Neural progenitor cell (in vitro differentiated cells): Measurements from ENCODE around the gene PRRX1. TPM values are rescaled to one million over a fixed set of nuclear protein-coding genes. Genes with fewer than 3 reads are reported as not detected.

Experiments used
- DNase-seq: peaks from one replicate; pipeline ENCODE4 v3.0.0-alpha.2; 2016; ENCODE audit warnings: low spot score
- H2AFZ ChIP-seq: fragments of 200-600 bp; sonication (generic); replicated peaks from 2 replicates; pipeline ENCODE4 v1.6.1; 2016; ENCODE audit warnings: antibody characterized with exemption
- H3F3A ChIP-seq: fragments of 200-600 bp; sonication (generic); 2 replicates; pipeline ENCODE4 v1.6.1; 2016; ENCODE audit warnings: antibody characterized with exemption, low read depth
- H3K27ac ChIP-seq: fragments of 200-600 bp; sonication (generic); 2 replicates; pipeline ENCODE4 v1.5.1; 2016; ENCODE audit warnings: mild to moderate bottlenecking
- H3K27me3 ChIP-seq: fragments of 200-600 bp; sonication (generic); 2 replicates; pipeline ENCODE4 v1.6.1; 2016; ENCODE audit warnings: mild to moderate bottlenecking, moderate library complexity
- H3K36me3 ChIP-seq: fragments of 200-600 bp; sonication (generic); 2 replicates; pipeline ENCODE4 v1.5.1; 2016
- H3K4me1 ChIP-seq: fragments of 200-600 bp; sonication (generic); 2 replicates; pipeline ENCODE4 v1.6.1; 2016; ENCODE audit warnings: mixed run types
- H3K4me2 ChIP-seq: fragments of 200-600 bp; sonication (generic); 2 replicates; pipeline ENCODE4 v1.6.1; 2016
- H3K4me3 ChIP-seq: fragments of 200-600 bp; sonication (generic); 2 replicates; pipeline ENCODE4 v1.5.1; 2016
- H3K79me2 ChIP-seq: fragments of 200-600 bp; sonication (generic); 2 replicates; pipeline ENCODE4 v1.6.1; 2016; ENCODE audit warnings: low read depth
- H3K9ac ChIP-seq: fragments of 200-600 bp; sonication (generic); 2 replicates; pipeline ENCODE4 v1.6.1; 2016
- H3K9me3 ChIP-seq: fragments of 200-600 bp; sonication (generic); 2 replicates; pipeline ENCODE4 v1.5.1; 2016; ENCODE audit warnings: low read depth
- H4K20me1 ChIP-seq: fragments of 200-600 bp; sonication (generic); 2 replicates; pipeline ENCODE4 v1.6.1; 2016; ENCODE audit warnings: low read depth
- H3K27ac Mint-ChIP-seq: 3 replicates; pipeline ENCODE4 v1.8.0; 2021; ENCODE audit warnings: mixed read lengths
- H3K27me3 Mint-ChIP-seq: 2 replicates; pipeline ENCODE4 v1.8.0; 2022; ENCODE audit warnings: low read depth, mild to moderate bottlenecking, inconsistent platforms, moderate library complexity, mixed read lengths; ENCODE audit not compliant: insufficient read depth
- H3K36me3 Mint-ChIP-seq: 3 replicates; pipeline ENCODE4 v1.8.0; 2021; ENCODE audit warnings: mixed read lengths
- H3K4me1 Mint-ChIP-seq: 3 replicates; pipeline ENCODE4 v1.8.0; 2021; ENCODE audit warnings: mixed read lengths
- H3K4me3 Mint-ChIP-seq: 3 replicates; pipeline ENCODE4 v1.8.0; 2021; ENCODE audit warnings: mild to moderate bottlenecking, moderate library complexity, mixed read lengths
- H3K9me3 Mint-ChIP-seq: 3 replicates; pipeline ENCODE4 v1.8.0; 2020; ENCODE audit warnings: mixed read lengths
- CTCF ChIP-seq: fragments of 200-600 bp; sonication (generic); IDR thresholded peaks from 2 replicates; pipeline ENCODE4 v1.5.1; 2017; ENCODE audit warnings: antibody characterized with exemption, mild to moderate bottlenecking
- EZH2 ChIP-seq: fragments of 200-600 bp; sonication (generic); IDR thresholded peaks from 2 replicates; pipeline ENCODE4 v1.6.1; 2017; ENCODE audit warnings: antibody characterized with exemption, mild to moderate bottlenecking, moderate library complexity
- EZH2phosphoT487 ChIP-seq: fragments of 200-600 bp; sonication (generic); IDR thresholded peaks from 2 replicates; pipeline ENCODE4 v1.6.1; 2017; ENCODE audit warnings: antibody characterized with exemption
- total RNA-seq: library from RNA; depleted of rRNA; stranded (reverse); fragments of >200 nt; gene quantifications from 2 replicates; pipeline ENCODE4 v1.2.3, GENCODE V29; 2015; ENCODE audit warnings: low replicate concordance

Gene PRRX1
- total RNA-seq, 1 donor from 2014 or later = 0.19 TPM

GRCh38 chr1:170776777-170777176 is 112.8 kb downstream of the PRRX1 start:
- TF ChIP-seq CTCF (no peak), EZH2 (no peak), EZH2phosphoT487 (no peak)
- no peaks in the 10 kb centered on the region for H3K27me3 ChIP-seq
- Mint-ChIP-seq H3K9me3 (peaks cover 8% of the 10 kb centered on the region), H3K27me3 (no peaks in the 10 kb centered on the region), H3K36me3 (no peaks in the 10 kb centered on the region), H3K4me1 (no peaks in the 10 kb centered on the region), H3K27ac (no peak overlapping the region), H3K4me3 (no peak overlapping the region)
- H3K9ac ChIP-seq = no peak overlapping the region
- no peak overlapping the region for H2AFZ ChIP-seq
- no peak overlapping the region for H3K4me2 ChIP-seq
- no peaks in the 10 kb centered on the region for H4K20me1 ChIP-seq
- H3K4me1 ChIP-seq = no peaks in the 10 kb centered on the region
- no peak for DNase-seq
- no peaks in the 10 kb centered on the region for H3K36me3 ChIP-seq
- no peak overlapping the region for H3K27ac ChIP-seq
- H3K4me3 ChIP-seq = no peak overlapping the region
- H3K9me3 ChIP-seq = no peaks in the 10 kb centered on the region
- no peaks in the 10 kb centered on the region for H3K79me2 ChIP-seq
- no peaks in the 10 kb centered on the region for H3F3A ChIP-seq

Other genes starting within 250 kb of the PRRX1 start
- gene GORAB, start 132.0 kb upstream of the PRRX1 start, total RNA-seq = 20.6 and 23.8 TPM in 2 replicates